SU-DHL-6 (cell line): ENCODE measurements around the gene C11orf58.

Experiments used
- H2AFZ ChIP-seq: fragments of 200-600 bp; sonication (generic); 2 replicates; pipeline ENCODE4 v1.6.1; 2014; ENCODE audit warnings: low read depth, mild to moderate bottlenecking, moderate library complexity, mixed read lengths, antibody characterized with exemption, low read length; ENCODE audit not compliant: severe bottlenecking
- H3F3A ChIP-seq: fragments of 200-600 bp; shearing (Covaris generic); 2 replicates; pipeline ENCODE4 v1.6.0; 2016; ENCODE audit warnings: antibody characterized with exemption, mild to moderate bottlenecking; ENCODE audit not compliant: insufficient read depth
- H3K27ac ChIP-seq: fragments of 200-600 bp; sonication (generic); 2 replicates; pipeline ENCODE4 v1.5.1; 2016; ENCODE audit warnings: low read depth, mild to moderate bottlenecking, low read length, moderate library complexity, mixed read lengths
- H3K27me3 ChIP-seq: fragments of 200-600 bp; sonication (generic), shearing (Covaris generic); 2 replicates; pipeline ENCODE4 v1.6.0; 2014; ENCODE audit warnings: mild to moderate bottlenecking, low read length
- H3K36me3 ChIP-seq: fragments of 200-600 bp; sonication (generic); 2 replicates; pipeline ENCODE4 v1.6.1; 2014; ENCODE audit warnings: mild to moderate bottlenecking, low read length, mixed read lengths
- H3K4me2 ChIP-seq: fragments of 300-600, 200-600 bp; shearing (Covaris generic), sonication (generic); 2 replicates; pipeline ENCODE4 v1.6.0; 2014; ENCODE audit warnings: low read length, low read depth, mild to moderate bottlenecking; ENCODE audit not compliant: poor library complexity, severe bottlenecking
- H3K4me3 ChIP-seq: fragments of 200-600 bp; sonication (generic); 2 replicates; pipeline ENCODE4 v1.5.1; 2014; ENCODE audit warnings: antibody characterized with exemption, low read length, mild to moderate bottlenecking, mixed read lengths; ENCODE audit not compliant: insufficient read depth, poor library complexity, severe bottlenecking
- H3K79me2 ChIP-seq: fragments of 200-600 bp; sonication (generic); 2 replicates; pipeline ENCODE4 v1.6.1; 2014; ENCODE audit warnings: mild to moderate bottlenecking, low read length, moderate library complexity; ENCODE audit not compliant: insufficient read depth
- H3K9ac ChIP-seq: fragments of 200-600 bp; sonication (generic); 2 replicates; pipeline ENCODE4 v1.7.0; 2014; ENCODE audit warnings: mild to moderate bottlenecking, low read length
- H3K9me2 ChIP-seq: fragments of 200-600 bp; sonication (generic); replicated peaks from 2 replicates; pipeline ENCODE4 v1.6.1; 2014; ENCODE audit warnings: low read length; ENCODE audit not compliant: insufficient read depth
- H3K9me3 ChIP-seq: fragments of 200-600 bp; sonication (generic); 2 replicates; pipeline ENCODE4 v1.6.1; 2014; ENCODE audit warnings: low read length, mixed read lengths; ENCODE audit not compliant: insufficient read depth
- H4K20me1 ChIP-seq: fragments of 200-600 bp; sonication (generic); 2 replicates; pipeline ENCODE4 v1.6.1; 2014; ENCODE audit warnings: low read depth, mild to moderate bottlenecking, antibody characterized with exemption, low read length, moderate library complexity, mixed read lengths
- CTCF ChIP-seq: fragments of 200-600 bp; sonication (generic); IDR thresholded peaks from one replicate; pipeline ENCODE4 v1.5.1; 2017; ENCODE audit warnings: antibody characterized with exemption, mild to moderate bottlenecking, low read length, moderate library complexity; ENCODE audit not compliant: insufficient read depth, poor library complexity, severe bottlenecking
- EZH2phosphoT487 ChIP-seq: fragments of 200-600 bp; sonication (generic), shearing (Covaris generic); conservative IDR thresholded peaks from 2 replicates; pipeline ENCODE4 v1.6.1; 2018; ENCODE audit warnings: mild to moderate bottlenecking, antibody characterized with exemption, low read length, moderate library complexity, mixed read lengths

C11orf58 gene

GRCh38 chr11:16738193-16738946 is at the start of gene C11orf58:
Gene C11orf58, plus strand, starts transcription at chr11:16738647. Its CDS starts 132 bp downstream, at chr11:16738779.
- Histone ChIP-seq H3K9me2 (no peaks in the 10 kb centered on the region), H3K4me3 (peak within 1 kb of the TSS; percentile 78), H3K79me2 (peaks cover 49% of the 10 kb centered on the region), H3K4me2 (peak within 1 kb of the TSS; percentile 96), H2AFZ (peak within 1 kb of the TSS; percentile 89), H3F3A (no peaks in the 10 kb centered on the region), H3K27ac (peak within 1 kb of the TSS; percentile 68), H3K27me3 (no peaks in the 10 kb centered on the region), H3K36me3 (peaks cover 15% of the 10 kb centered on the region; the same call in 1 of the 2 replicates), H3K9me3 (no peaks in the 10 kb centered on the region), H3K9ac (peak within 1 kb of the TSS; percentile 82), H4K20me1 (peaks cover 27% of the 10 kb centered on the region)
- no peak for TF ChIP-seq CTCF
- TF ChIP-seq EZH2phosphoT487: no peak

- no peaks in the 10 kb centered on the region for H3K79me2 ChIP-seq
- H3F3A ChIP-seq: no peaks in the 10 kb centered on the region
- no peak overlapping the region for H3K4me2 ChIP-seq
- no peaks in the 10 kb centered on the region for H3K9me2 ChIP-seq
- no peaks in the 10 kb centered on the region; the same call in 1 of the 2 replicates for H4K20me1 ChIP-seq
- H3K9ac ChIP-seq: no peak overlapping the region
- H3K36me3 ChIP-seq: no peaks in the 10 kb centered on the region
- no peaks in the 10 kb centered on the region; the same call in 1 of the 2 replicates for H3K27me3 ChIP-seq
- TF ChIP-seq CTCF: no peak
- TF ChIP-seq EZH2phosphoT487: no peak
- H3K4me3 ChIP-seq: no peak overlapping the region
- no peak overlapping the region for H3K27ac ChIP-seq
- no peak overlapping the region for H2AFZ ChIP-seq
- no peaks in the 10 kb centered on the region for H3K9me3 ChIP-seq
These were observed 48.4 kb upstream of the C11orf58 start for GRCh38 chr11:16690086-16690485.

GRCh38 chr11:16703795-16704194 is 34.7 kb upstream of the C11orf58 start:
- Histone ChIP-seq H3K27ac (no peak overlapping the region), H3K9me2 (no peaks in the 10 kb centered on the region), H3K4me3 (no peak overlapping the region), H3F3A (no peaks in the 10 kb centered on the region), H3K79me2 (no peaks in the 10 kb centered on the region), H3K36me3 (no peaks in the 10 kb centered on the region), H3K4me2 (no peak overlapping the region), H3K9ac (no peak overlapping the region), H3K27me3 (no peaks in the 10 kb centered on the region), H4K20me1 (no peaks in the 10 kb centered on the region), H2AFZ (no peak overlapping the region), H3K9me3 (no peaks in the 10 kb centered on the region)
- TF ChIP-seq CTCF: no peak
